Sigmoid colon (tissue), 7 donors: ENCODE measurements around the gene RPL35. TPM values are rescaled to one million over a fixed set of nuclear protein-coding genes. Genes with fewer than 3 reads are reported as not detected.
"Not testable (repeated sequence)": the region's sequence is repeated elsewhere in the genome, so short reads cannot be mapped to it uniquely, and the experiment has no call there.

ENCODE experiments used
- DNase-seq: peaks from one replicate; pipeline ENCODE4 v3.0.0-alpha.2; 2019
- H3K27ac ChIP-seq, 4 donors: fragments of 200-600 bp; sonication (generic); one replicate each; pipeline ENCODE4 v1.5.1; 2016 to 2019; ENCODE audit warnings: mild to moderate bottlenecking in 1 of 4
- H3K27me3 ChIP-seq, 3 donors: fragments of 200-600 bp; sonication (generic); one replicate each; pipeline ENCODE4 v1.5.1; 2019; ENCODE audit warnings: mild to moderate bottlenecking in 1 of 3
- H3K36me3 ChIP-seq, 4 donors: fragments of 200-600 bp; sonication (generic); one replicate each; pipeline ENCODE4 v1.5.1; 2016 to 2019
- H3K4me1 ChIP-seq, 4 donors: fragments of 200-600 bp; sonication (generic); one replicate each; pipeline ENCODE4 v1.5.1; 2017 to 2019
- H3K4me3 ChIP-seq, 4 donors: fragments of 200-600 bp; sonication (generic); one replicate each; pipeline ENCODE4 v1.5.1; 2017 to 2019; ENCODE audit warnings: mild to moderate bottlenecking in 2 of 4, moderate library complexity in 1 of 4
- H3K9me3 ChIP-seq, 4 donors: fragments of 200-600 bp in 3 of 4; sonication (generic) in 3 of 4; one replicate each; pipeline versions ENCODE4 v1.5.1 to v1.6.1; 2013 to 2019
- CTCF ChIP-seq, 4 experiments: fragments of 450-650 bp in 3 of 4; fragments of 200-600 bp in 1 of 4; IDR thresholded peaks; one replicate each; pipeline ENCODE4 v1.5.1; 2016 to 2019; ENCODE audit warnings: antibody characterized with exemption in 4 of 4, mild to moderate bottlenecking in 3 of 4, moderate library complexity in 2 of 4
- EP300 ChIP-seq, 4 donors: sonication (generic); formaldehyde crosslinking; IDR thresholded peaks; one replicate each; pipeline ENCODE4 v1.6.1; 2017; ENCODE audit warnings: antibody characterized with exemption in 4 of 4
- POLR2A ChIP-seq, 2 donors: fragments of 450-650 bp; IDR thresholded peaks; one replicate each; pipeline ENCODE4 v1.6.1; 2016; ENCODE audit warnings: antibody characterized with exemption in 2 of 2, mild to moderate bottlenecking in 2 of 2, moderate library complexity in 2 of 2
- POLR2AphosphoS5 ChIP-seq, 4 donors: sonication (generic); formaldehyde crosslinking; IDR thresholded peaks; one replicate each; pipeline ENCODE4 v1.6.1; 2017; ENCODE audit warnings: antibody characterized with exemption in 4 of 4
- WGBS, 2 donors: extraction: QIAGEN DNeasy Blood & Tissue Kit; methylation state at CpG; one replicate each; pipeline ENCODE4 v1.1.7; 2013; 5-methylcytosine and 5-hydroxymethylcytosine counted together
- intact Hi-C: fragments of 100-400 bp; cut with DNase I; formaldehyde crosslinking; loops from one replicate; pipeline ENCODE4 v1.15.1; 2023
- polyA plus RNA-seq, 3 donors: library from polyadenylated mRNA; stranded (reverse); fragments of 200-250 nt; gene quantifications; one replicate each; pipeline ENCODE4 v1.2.3, GENCODE V29; 2013
- total RNA-seq, 4 donors: library from RNA; depleted of rRNA; stranded (reverse); fragments of >200 nt; gene quantifications; one replicate each; pipeline ENCODE4 v1.1.0, GENCODE V29; 2016
- donor health status: healthy with polysubstance abuse.
- donor health status: Bipolar disorder and iron deficiency.
- donor health status: healthy.

The RPL35 gene
- total and polyA plus RNA-seq, 7 donors, result 1,773 to 4,971 (median 3,683) TPM

- Histone ChIP-seq H3K27ac (peak within 1 kb of the TSS; percentile 55 to 69 (median 58)), H3K4me1 (peaks cover 0 to 27% (median 20%) of the 10 kb centered on the region in 4 donors), H3K27me3 (no peaks in the 10 kb centered on the region), H3K4me3 (peak within 1 kb of the TSS; percentile 28 to 55 (median 42)), H3K36me3 (peaks cover 3 to 18% (median 10%) of the 10 kb centered on the region in 4 donors), H3K9me3 (no peaks in the 10 kb centered on the region)
- intact Hi-C loops, result loop anchor here (1.0 to 10.0 kb wide), 2 partner anchors 79 to 238 kb away; no protein-coding TSS in a partner anchor
- WGBS, 2 donors, result 1 to 2% methylated on average over 51 of the region's 51 CpGs
- TF ChIP-seq CTCF (IDR thresholded peaks at IDR 0.05) (peak; percentile 99 to 100 (median 100)), POLR2AphosphoS5 (IDR thresholded peaks at IDR 0.05) (peak in 1 of 4 donors; percentile 2), POLR2A (IDR thresholded peaks at IDR 0.05) (no peak)
- peak; percentile 85 for DNase-seq
Measured at GRCh38 chr9:124852829-124853531, 8.8 kb downstream of the RPL35 start, which contains the start of gene WDR38. Gene WDR38, plus strand, starts transcription at chr9:124853460. Its CDS starts 72 bp downstream, at chr9:124853532.

DNA sequence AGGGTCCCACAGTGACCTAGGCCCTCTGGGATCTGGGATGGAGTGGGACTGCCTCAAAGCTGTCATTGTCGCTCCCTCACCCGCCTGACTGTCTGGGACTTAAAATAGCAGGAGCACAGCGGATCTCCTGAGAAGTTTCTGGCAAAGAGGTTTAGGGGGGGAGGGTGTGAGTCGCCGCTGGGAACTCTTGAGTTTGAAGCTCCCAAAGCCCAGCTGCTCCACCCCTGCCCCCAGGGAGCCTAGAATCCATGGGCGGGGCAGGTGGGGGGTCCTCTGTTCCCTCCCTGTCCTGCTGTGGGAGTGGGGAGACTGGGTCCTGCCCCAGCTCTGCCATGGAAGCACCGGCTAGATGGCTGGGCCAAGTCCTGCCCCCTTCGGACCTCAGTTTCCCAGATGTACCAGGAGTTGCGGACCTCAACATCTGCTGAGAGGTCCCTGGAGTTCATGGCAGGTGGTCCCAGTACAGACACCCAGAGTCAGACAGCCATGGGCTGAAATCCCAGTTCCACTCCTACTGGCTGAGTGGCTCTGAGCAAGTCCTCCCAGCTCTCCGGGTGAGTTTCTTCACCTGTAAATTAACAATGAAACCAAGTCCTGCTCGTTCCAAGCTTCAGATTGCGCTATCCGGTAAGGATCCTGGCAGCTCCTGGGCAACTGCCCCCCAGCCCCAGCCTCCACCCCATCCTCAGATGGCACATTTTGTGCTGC is 9.5 kb downstream of the RPL35 start:
- Histone ChIP-seq H3K27ac (peak overlapping the region in 2 of 4 donors; percentile 57 to 69), H3K4me1 (peaks cover 0 to 27% (median 20%) of the 10 kb centered on the region in 4 donors), H3K9me3 (no peaks in the 10 kb centered on the region), H3K27me3 (no peaks in the 10 kb centered on the region), H3K36me3 (peaks cover 0 to 11% (median 3%) of the 10 kb centered on the region in 4 donors), H3K4me3 (peak overlapping the region in 2 of 4 donors; percentile 8 to 55)
- intact Hi-C loops, result loop anchor here (10.0 kb wide), 1 partner anchor 237 kb away; no protein-coding TSS in a partner anchor
- WGBS, 2 donors, result 73 to 76% methylated on average over 13 of the region's 13 CpGs
- no peak for DNase-seq
- no peak for TF ChIP-seq CTCF (IDR thresholded peaks at IDR 0.05)
- TF ChIP-seq POLR2AphosphoS5 (IDR thresholded peaks at IDR 0.05), result peak in 1 of 4 donors; percentile 4

DNA sequence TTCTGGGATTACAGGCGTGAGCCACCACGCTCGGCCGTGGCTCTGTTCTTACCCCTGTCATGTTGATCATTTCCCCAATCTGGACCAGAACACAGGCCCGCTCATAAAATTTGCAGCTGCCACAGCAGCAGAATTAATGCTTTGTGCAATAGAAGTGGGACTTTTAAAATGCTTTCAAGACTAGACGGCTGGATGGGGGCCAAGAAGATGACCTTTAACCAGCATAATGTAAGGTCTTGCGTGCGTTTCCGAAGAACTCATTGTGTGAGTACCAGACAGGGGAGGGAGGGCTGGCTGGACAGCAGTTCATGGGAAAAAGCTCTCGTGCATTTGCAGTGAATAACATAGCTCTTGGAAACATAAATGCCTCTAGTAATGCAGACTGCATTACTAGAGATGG is 12.0 kb downstream of the RPL35 start:
- Histone ChIP-seq H3K27me3 (no peaks in the 10 kb centered on the region), H3K9me3 (no peaks in the 10 kb centered on the region), H3K4me3 (no peak overlapping the region), H3K4me1 (peaks cover 0 to 27% (median 20%) of the 10 kb centered on the region in 4 donors), H3K36me3 (no peaks in the 10 kb centered on the region), H3K27ac (peak overlapping the region in 2 of 4 donors; percentile 17 to 18)
- DNase-seq, result peak; percentile 70
- intact Hi-C loops, result loop anchor here (10.0 kb wide), 1 partner anchor 235 kb away; no protein-coding TSS in a partner anchor
- TF ChIP-seq POLR2AphosphoS5 (IDR thresholded peaks at IDR 0.05) (peak in 1 of 4 donors; percentile 22), EP300 (IDR thresholded peaks at IDR 0.05) (no peak)
- 15 to 53% methylated on average over 10 of the region's 10 CpGs for WGBS, 2 donors

- intact Hi-C loops, result no loop called here
- no peaks in the 10 kb centered on the region for H3K9me3 ChIP-seq
- no peak overlapping the region for H3K4me3 ChIP-seq
- no peak for DNase-seq
- no peak overlapping the region for H3K27ac ChIP-seq
- H3K36me3 ChIP-seq, result no peaks in the 10 kb centered on the region
- H3K27me3 ChIP-seq, result no peaks in the 10 kb centered on the region
- WGBS, 2 donors, result 66 to 83% methylated on average over 6 of the region's 6 CpGs
- TF ChIP-seq EP300 (IDR thresholded peaks at IDR 0.05) (no peak), POLR2AphosphoS5 (IDR thresholded peaks at IDR 0.05) (no peak), POLR2A (IDR thresholded peaks at IDR 0.05) (no peak), CTCF (IDR thresholded peaks at IDR 0.05) (no peak)
- H3K4me1 ChIP-seq, result peaks cover 0 to 9% (median 5%) of the 10 kb centered on the region in 4 donors
Measured at GRCh38 chr9:124846969-124847368, 14.8 kb downstream of the RPL35 start.

- H3K36me3 ChIP-seq, H3K27me3 ChIP-seq, H3K9me3 ChIP-seq, DNase-seq, H3K27ac ChIP-seq, H3K4me1 ChIP-seq, H3K4me3 ChIP-seq, intact Hi-C loops: not testable (repeated sequence)
- WGBS, 2 donors, result 78 to 92% methylated on average over 9 of the region's 9 CpGs
Measured at GRCh38 chr9:124846467-124846866, 15.3 kb downstream of the RPL35 start.
